Spleen (tissue), 11 donors: ENCODE measurements around the gene RNF212. TPM values are rescaled to one million over a fixed set of nuclear protein-coding genes. Genes with fewer than 3 reads are reported as not detected.
A peak's percentile ranks its signal among the peaks of the same experiment; 100 is the strongest.

ENCODE experiments used
- DNase-seq: peaks from one replicate; pipeline ENCODE4 v3.0.0-alpha.2; 2020
- H3K27ac ChIP-seq, 8 donors: fragments of 200-600 bp; sonication (generic) in 7 of 8; 1 replicate in 4 of 8; 2 replicates in 4 of 8; pipeline versions ENCODE4 v1.5.0 to v1.8.0; 2016 to 2021; ENCODE audit warnings: inconsistent platforms in 4 of 8, mild to moderate bottlenecking in 4 of 8, moderate library complexity in 1 of 8
- H3K27me3 ChIP-seq, 7 donors: fragments of 200-600 bp; sonication (generic) in 6 of 7; replicated peaks in 1 of 7; 1 replicate in 4 of 7; 2 replicates in 3 of 7; pipeline versions ENCODE4 v1.5.0 to v1.8.0; 2016 to 2021; ENCODE audit warnings: inconsistent platforms in 3 of 7, mild to moderate bottlenecking in 1 of 7
- H3K36me3 ChIP-seq, 6 donors: fragments of 200-600 bp; sonication (generic) in 5 of 6; 1 replicate in 4 of 6; 2 replicates in 2 of 6; pipeline versions ENCODE4 v1.5.0 to v1.8.0; 2016 to 2021; ENCODE audit warnings: inconsistent platforms in 2 of 6
- H3K4me1 ChIP-seq, 6 donors: fragments of 200-600 bp; sonication (generic) in 5 of 6; 1 replicate in 3 of 6; 2 replicates in 3 of 6; pipeline versions ENCODE4 v1.5.0 to v1.8.0; 2016 to 2021; ENCODE audit warnings: inconsistent platforms in 3 of 6
- H3K4me3 ChIP-seq, 8 donors: fragments of 200-600 bp; sonication (generic) in 7 of 8; 1 replicate in 4 of 8; 2 replicates in 4 of 8; pipeline versions ENCODE4 v1.5.0 to v1.8.0; 2016 to 2021; ENCODE audit warnings: inconsistent platforms in 4 of 8, mild to moderate bottlenecking in 4 of 8, moderate library complexity in 2 of 8
- H3K9me3 ChIP-seq, 8 donors: fragments of 200-600 bp; sonication (generic) in 7 of 8; 1 replicate in 4 of 8; 2 replicates in 4 of 8; pipeline versions ENCODE4 v1.5.0 to v1.8.0; 2016 to 2021; ENCODE audit warnings: inconsistent platforms in 4 of 8
- POLR2A ChIP-seq, 3 donors: fragments of 450-650 bp; IDR thresholded peaks; one replicate each; pipeline ENCODE4 v1.5.1; 2017; ENCODE audit warnings: antibody characterized with exemption in 3 of 3, mild to moderate bottlenecking in 1 of 3
- POLR2AphosphoS5 ChIP-seq, 3 donors: sonication (generic); formaldehyde crosslinking; IDR thresholded peaks; one replicate each; pipeline ENCODE4 v1.5.1; 2017; ENCODE audit warnings: antibody characterized with exemption in 3 of 3
- WGBS, 5 donors: extraction: QIAGEN DNeasy Blood & Tissue Kit in 3 of 5; methylation state at CpG; one replicate each; pipeline versions ENCODE4 v1.1.5 to v1.1.7; 2013 to 2018; 5-methylcytosine and 5-hydroxymethylcytosine counted together
- intact Hi-C: fragments of 100-400 bp; cut with DNase I; formaldehyde crosslinking; loops from one replicate; pipeline ENCODE4 v1.15.0; 2023; ENCODE audit warnings: low total_unique reads
- polyA plus RNA-seq, 3 donors: library from polyadenylated mRNA; stranded (reverse); fragments of 200-250 nt; gene quantifications; one replicate each; pipeline ENCODE4 v1.2.1, GENCODE V29; 2013
- total RNA-seq, 7 donors: library from RNA; depleted of rRNA in 3 of 7; stranded (reverse); fragments of >200 nt in 3 of 7; fragmentation: NEBNext Ultra II Directional in 4 of 7; extraction: Animal tissue kit (Norgen Biotek cat#: 25700) in 4 of 7; gene quantifications; one replicate each; pipeline versions ENCODE4 v1.1.0 to v1.2.1, GENCODE V29; 2016 to 2021
- TF ChIP-seq, protein P1 (sequence below), 11 experiments: fragments of 200-600 bp in 7 of 11; fragments of 450-650 bp in 4 of 11; sonication (generic) in 4 of 11; IDR thresholded peaks in 8 of 11; conservative IDR thresholded peaks in 3 of 11; 1 replicate in 7 of 11; 2 replicates in 4 of 11; pipeline versions ENCODE4 v1.4.0 to v1.8.0; 2016 to 2021; ENCODE audit warnings: antibody characterized with exemption in 11 of 11, inconsistent platforms in 4 of 11, mild to moderate bottlenecking in 1 of 11
- donor health status: healthy with polysubstance abuse.
- donor health status: DM: no; HTN: no; CAD: no; lungs with moderate emphysema.
- donor health status: DM: no; HTN: no; CAD: no.
- donor health status: Bipolar disorder and iron deficiency.
- donor health status: healthy.
- donor health status: DM: no; HTN: no; CAD: no.
- donor health status: DM: yes; HTN: yes; CAD: no.

Gene RNF212
- total and polyA plus RNA-seq, 10 donors, result 0.46 to 5.6 (median 2.2) TPM

DNA sequence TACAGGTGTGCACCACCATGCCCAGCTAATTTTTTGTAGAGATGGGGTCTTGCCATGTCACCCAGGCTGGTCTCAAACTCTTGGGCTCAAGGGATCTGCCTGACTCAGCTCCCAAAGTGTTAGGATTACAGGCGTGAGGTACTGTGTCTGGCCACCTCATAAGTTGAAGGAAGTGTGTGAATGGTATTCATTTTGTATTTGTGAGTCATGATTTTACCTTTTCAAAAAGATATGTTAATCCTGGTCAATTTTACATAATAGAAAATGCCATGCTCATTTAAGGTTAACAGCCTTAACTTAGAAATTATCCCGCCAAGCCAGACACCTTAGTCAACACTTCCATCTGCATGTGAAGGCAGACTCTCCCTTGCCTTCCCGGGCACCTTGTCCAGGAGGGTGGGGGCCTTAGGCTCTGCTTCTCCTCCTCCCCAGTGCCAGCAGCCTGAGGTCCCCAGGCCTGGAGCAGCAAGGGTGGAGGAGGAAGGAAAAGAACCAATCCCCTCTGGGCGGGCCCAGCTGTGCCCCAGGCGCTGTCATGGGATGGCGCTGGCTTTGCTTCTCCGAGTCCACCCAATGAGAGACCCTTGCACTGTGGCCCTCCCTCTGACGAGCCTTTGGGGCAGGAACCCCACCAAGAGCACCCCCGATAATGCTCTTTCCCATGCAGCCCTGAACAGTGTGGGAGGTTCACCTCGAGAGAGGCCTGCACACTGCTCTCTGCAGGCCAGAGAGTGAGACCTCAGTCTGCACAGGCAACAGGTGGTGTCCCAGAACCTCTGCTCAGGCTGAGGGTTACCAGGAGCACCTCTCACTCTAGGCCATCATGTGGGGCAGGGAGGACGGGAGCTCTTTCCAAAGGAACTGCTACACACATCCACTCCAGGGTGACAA, 37.3 kb downstream of the RNF212 start:
- DNase-seq, result no peak
- Histone ChIP-seq H3K36me3 (no peaks in the 10 kb centered on the region), H3K4me3 (no peak overlapping the region), H3K4me1 (peaks cover 0 to 15% (median 8%) of the 10 kb centered on the region in 6 donors), H3K9me3 (no peaks in the 10 kb centered on the region), H3K27me3 (peaks cover 0 to 27% (median 0%) of the 10 kb centered on the region in 7 donors), H3K27ac (no peak overlapping the region)
- intact Hi-C loops, result no loop called here
- TF ChIP-seq POLR2AphosphoS5 (IDR thresholded peaks at IDR 0.05) (no peak), POLR2A (IDR thresholded peaks at IDR 0.05) (no peak)
- TF ChIP-seq, protein P1, sequence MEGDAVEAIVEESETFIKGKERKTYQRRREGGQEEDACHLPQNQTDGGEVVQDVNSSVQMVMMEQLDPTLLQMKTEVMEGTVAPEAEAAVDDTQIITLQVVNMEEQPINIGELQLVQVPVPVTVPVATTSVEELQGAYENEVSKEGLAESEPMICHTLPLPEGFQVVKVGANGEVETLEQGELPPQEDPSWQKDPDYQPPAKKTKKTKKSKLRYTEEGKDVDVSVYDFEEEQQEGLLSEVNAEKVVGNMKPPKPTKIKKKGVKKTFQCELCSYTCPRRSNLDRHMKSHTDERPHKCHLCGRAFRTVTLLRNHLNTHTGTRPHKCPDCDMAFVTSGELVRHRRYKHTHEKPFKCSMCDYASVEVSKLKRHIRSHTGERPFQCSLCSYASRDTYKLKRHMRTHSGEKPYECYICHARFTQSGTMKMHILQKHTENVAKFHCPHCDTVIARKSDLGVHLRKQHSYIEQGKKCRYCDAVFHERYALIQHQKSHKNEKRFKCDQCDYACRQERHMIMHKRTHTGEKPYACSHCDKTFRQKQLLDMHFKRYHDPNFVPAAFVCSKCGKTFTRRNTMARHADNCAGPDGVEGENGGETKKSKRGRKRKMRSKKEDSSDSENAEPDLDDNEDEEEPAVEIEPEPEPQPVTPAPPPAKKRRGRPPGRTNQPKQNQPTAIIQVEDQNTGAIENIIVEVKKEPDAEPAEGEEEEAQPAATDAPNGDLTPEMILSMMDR (IDR thresholded peaks at IDR 0.05 in 8 of 11, conservative IDR thresholded peaks at IDR 0.05 in 3 of 11), result no peak
- WGBS, 5 donors, result 70 to 83% (median 76%) methylated on average over 9 to 11 of the region's 11 CpGs

DNA sequence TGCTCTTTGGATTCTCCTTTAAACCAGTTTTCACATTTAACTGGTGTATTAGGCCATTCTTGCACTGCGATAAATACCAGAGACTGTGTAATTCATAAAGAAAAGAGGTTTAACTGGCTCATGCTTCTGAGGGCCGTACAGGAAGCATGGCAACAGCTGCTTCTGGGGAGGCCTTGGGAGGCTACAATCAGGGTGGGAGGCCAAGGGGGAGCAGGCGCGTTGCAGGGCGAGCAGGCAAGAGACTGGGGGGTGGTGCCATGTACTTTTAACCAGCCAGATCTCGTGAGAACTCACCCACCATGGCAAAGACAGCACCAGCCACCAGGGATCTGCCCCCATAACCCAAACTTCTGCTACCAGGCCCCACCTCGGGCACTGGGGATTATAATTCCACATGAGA, 38.1 kb downstream of the RNF212 start:
- Histone ChIP-seq H3K4me3 (no peak overlapping the region), H3K36me3 (no peaks in the 10 kb centered on the region), H3K27me3 (peaks cover 0 to 19% (median 0%) of the 10 kb centered on the region in 7 donors), H3K27ac (no peak overlapping the region), H3K9me3 (no peaks in the 10 kb centered on the region), H3K4me1 (peaks cover 0 to 15% (median 8%) of the 10 kb centered on the region in 6 donors)
- TF ChIP-seq POLR2AphosphoS5 (IDR thresholded peaks at IDR 0.05), result no peak
- TF ChIP-seq, protein P1 (IDR thresholded peaks at IDR 0.05 in 8 of 11, conservative IDR thresholded peaks at IDR 0.05 in 3 of 11), result no peak
- no peak for TF ChIP-seq POLR2A (IDR thresholded peaks at IDR 0.05)
- WGBS, 5 donors, result 64 to 72% (median 70%) methylated on average over 7 of the region's 7 CpGs
- no peak for DNase-seq
- intact Hi-C loops, result no loop called here

DNA sequence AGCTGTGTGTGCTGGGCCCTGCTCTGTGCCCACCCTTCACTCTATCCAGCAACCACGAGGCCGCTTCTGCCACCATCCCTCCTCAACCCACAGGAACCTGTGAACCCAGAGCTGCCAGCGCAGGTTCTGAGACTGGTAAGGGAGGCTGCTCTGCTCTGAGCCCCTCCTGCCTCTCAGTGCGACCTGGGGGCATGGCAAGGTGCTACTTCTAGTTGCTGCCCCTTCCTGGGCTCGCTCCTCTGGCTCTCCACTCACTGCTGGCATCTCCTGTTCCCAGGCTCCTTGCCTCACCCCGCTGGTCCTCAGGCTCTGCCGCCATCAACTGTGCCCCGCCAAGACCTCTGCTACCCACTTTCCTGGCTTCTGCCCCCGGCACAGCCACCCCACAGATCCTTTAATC, 39.3 kb downstream of the RNF212 start:
- peaks cover 0 to 18% (median 0%) of the 10 kb centered on the region in 7 donors for H3K27me3 ChIP-seq
- H3K4me1 ChIP-seq, result peaks cover 0 to 15% (median 8%) of the 10 kb centered on the region in 6 donors
- intact Hi-C loops, result no loop called here
- WGBS, 5 donors, result 79 to 94% (median 84%) methylated on average over 9 of the region's 9 CpGs
- no peaks in the 10 kb centered on the region for H3K9me3 ChIP-seq
- DNase-seq, result no peak
- TF ChIP-seq POLR2A (IDR thresholded peaks at IDR 0.05) (no peak), POLR2AphosphoS5 (IDR thresholded peaks at IDR 0.05) (no peak)
- TF ChIP-seq, protein P1 (IDR thresholded peaks at IDR 0.05 in 8 of 11, conservative IDR thresholded peaks at IDR 0.05 in 3 of 11), result no peak
- no peaks in the 10 kb centered on the region for H3K36me3 ChIP-seq
- no peak overlapping the region for H3K27ac ChIP-seq
- H3K4me3 ChIP-seq, result no peak overlapping the region

DNA sequence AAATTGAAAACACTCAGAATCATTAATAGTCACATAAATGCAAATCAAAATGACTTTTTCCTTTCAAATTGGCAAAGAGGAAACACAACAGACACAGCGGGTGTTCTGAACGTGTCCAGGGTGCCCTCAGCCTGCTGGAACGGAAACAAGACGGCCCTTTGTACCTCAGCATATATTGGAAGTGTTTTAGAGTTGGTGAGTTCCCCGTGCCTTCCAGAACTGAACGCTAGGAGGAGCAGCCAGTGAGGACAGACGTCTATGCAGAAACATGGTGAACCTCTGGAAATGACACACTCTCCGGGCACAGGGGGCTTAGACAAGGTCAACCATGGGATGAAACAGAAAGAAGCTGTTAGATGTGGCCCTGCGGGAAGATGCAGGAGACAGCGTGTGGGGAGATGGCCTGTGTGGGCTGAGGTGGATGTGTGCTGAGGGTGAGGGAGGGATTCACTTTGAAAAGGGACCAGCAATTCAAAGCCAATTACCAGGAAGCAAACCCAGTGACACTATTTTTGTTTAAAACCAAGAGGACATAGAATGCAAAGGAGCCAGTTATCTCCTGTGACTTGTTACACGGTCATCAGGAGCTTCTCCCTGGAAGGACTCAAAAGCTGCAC, 40.4 kb downstream of the RNF212 start:
- no peak for DNase-seq
- WGBS, 5 donors, result 21 to 26% (median 24%) methylated on average over 11 of the region's 11 CpGs
- intact Hi-C loops, result no loop called here

More for the DNA sequence above, 40.4 kb downstream of the RNF212 start:
- H3K4me3 ChIP-seq, result no peak overlapping the region
- TF ChIP-seq, protein P1 (IDR thresholded peaks at IDR 0.05 in 8 of 11, conservative IDR thresholded peaks at IDR 0.05 in 3 of 11), result peak in 10 of 11 experiments; percentile 42 to 73 (median 66)
- TF ChIP-seq POLR2AphosphoS5 (IDR thresholded peaks at IDR 0.05), result no peak
- no peak overlapping the region for H3K27ac ChIP-seq
- H3K36me3 ChIP-seq, result no peaks in the 10 kb centered on the region
- H3K9me3 ChIP-seq, result no peaks in the 10 kb centered on the region
- peaks cover 0 to 12% (median 8%) of the 10 kb centered on the region in 6 donors for H3K4me1 ChIP-seq
- peaks cover 0 to 18% (median 0%) of the 10 kb centered on the region in 7 donors for H3K27me3 ChIP-seq
